Measurements from ENCODE around the gene SYT8.

SYT8 gene

GRCh38 chr11:1828542-1828941 lies 6.2 kb upstream of the SYT8 start:
- Histone ChIP-seq H3K36me3 (ENCODE audit: insufficient read depth, low read length) (no peaks in the 10 kb centered on the region), H3K27me3 (ENCODE audit: insufficient read depth, low read length) (no peaks in the 10 kb centered on the region; the same call in 1 of the 2 replicates), H3K9ac (ENCODE audit: low read length) (no peak overlapping the region), H3F3A (ENCODE audit: insufficient read depth, low read length) (no peaks in the 10 kb centered on the region), H3K9me2 (ENCODE audit: low read depth, low read length) (no peaks in the 10 kb centered on the region), H3K9me3 (ENCODE audit: low read length) (no peaks in the 10 kb centered on the region), H3K79me2 (ENCODE audit: insufficient read depth, low read length) (no peaks in the 10 kb centered on the region), H2AFZ (ENCODE audit: low read length) (no peak overlapping the region), H3K4me2 (ENCODE audit: low read length) (no peak overlapping the region), H4K20me1 (ENCODE audit: insufficient read depth, low read length) (no peaks in the 10 kb centered on the region), H3K4me1 (ENCODE audit: insufficient read depth, low read length, severe bottlenecking) (no peaks in the 10 kb centered on the region), H3K27ac (ENCODE audit: low read depth, low read length, poor library complexity, severe bottlenecking) (no peak overlapping the region), H3K4me3 (ENCODE audit: low read depth, low read length, poor library complexity, severe bottlenecking) (no peak overlapping the region)
- TF ChIP-seq CTCF (IDR thresholded peaks at IDR 0.05; ENCODE audit: low read length) (no peak), EZH2 (IDR thresholded peaks at IDR 0.05; ENCODE audit: borderline replicate concordance, low read length) (no peak)

GRCh38 chr11:1829039-1829820 lies 5.6 kb upstream of the SYT8 start:
- Histone ChIP-seq H3K9me2 (ENCODE audit: low read depth, low read length) (no peaks in the 10 kb centered on the region), H3K9ac (ENCODE audit: low read length) (no peak overlapping the region), H3K9me3 (ENCODE audit: low read length) (no peaks in the 10 kb centered on the region), H2AFZ (ENCODE audit: low read length) (no peak overlapping the region), H3K4me3 (ENCODE audit: low read depth, low read length, poor library complexity, severe bottlenecking) (no peak overlapping the region), H3K4me2 (ENCODE audit: low read length) (no peak overlapping the region), H3K36me3 (ENCODE audit: insufficient read depth, low read length) (no peaks in the 10 kb centered on the region), H3F3A (ENCODE audit: insufficient read depth, low read length) (no peaks in the 10 kb centered on the region), H3K27ac (ENCODE audit: low read depth, low read length, poor library complexity, severe bottlenecking) (no peak overlapping the region), H3K4me1 (ENCODE audit: insufficient read depth, low read length, severe bottlenecking) (no peaks in the 10 kb centered on the region), H3K79me2 (ENCODE audit: insufficient read depth, low read length) (no peaks in the 10 kb centered on the region), H4K20me1 (ENCODE audit: insufficient read depth, low read length) (no peaks in the 10 kb centered on the region), H3K27me3 (ENCODE audit: insufficient read depth, low read length) (no peaks in the 10 kb centered on the region; the same call in 1 of the 2 replicates)
- TF ChIP-seq CTCF (IDR thresholded peaks at IDR 0.05; ENCODE audit: low read length): no peak
- TF ChIP-seq EZH2 (IDR thresholded peaks at IDR 0.05; ENCODE audit: borderline replicate concordance, low read length): no peak

- no peak overlapping the region for H3K9ac ChIP-seq (ENCODE audit: low read length)
- no peaks in the 10 kb centered on the region for H3K9me2 ChIP-seq (ENCODE audit: low read depth, low read length)
- no peaks in the 10 kb centered on the region; the same call in 1 of the 2 replicates for H3K27me3 ChIP-seq (ENCODE audit: insufficient read depth, low read length)
- H3K27ac ChIP-seq (ENCODE audit: low read depth, low read length, poor library complexity, severe bottlenecking): no peak overlapping the region
- no peak overlapping the region for H3K4me2 ChIP-seq (ENCODE audit: low read length)
- H3K4me1 ChIP-seq (ENCODE audit: insufficient read depth, low read length, severe bottlenecking): no peaks in the 10 kb centered on the region
- no peak overlapping the region for H3K4me3 ChIP-seq (ENCODE audit: low read depth, low read length, poor library complexity, severe bottlenecking)
- H3F3A ChIP-seq (ENCODE audit: insufficient read depth, low read length): no peaks in the 10 kb centered on the region
- no peaks in the 10 kb centered on the region for H3K36me3 ChIP-seq (ENCODE audit: insufficient read depth, low read length)
- no peaks in the 10 kb centered on the region for H3K79me2 ChIP-seq (ENCODE audit: insufficient read depth, low read length)
- no peaks in the 10 kb centered on the region for H4K20me1 ChIP-seq (ENCODE audit: insufficient read depth, low read length)
- no peaks in the 10 kb centered on the region for H3K9me3 ChIP-seq (ENCODE audit: low read length)
- no peak overlapping the region for H2AFZ ChIP-seq (ENCODE audit: low read length)
- no peak for TF ChIP-seq EZH2 (IDR thresholded peaks at IDR 0.05; ENCODE audit: borderline replicate concordance, low read length)
- no peak for TF ChIP-seq CTCF (IDR thresholded peaks at IDR 0.05; ENCODE audit: low read length)
These were observed 4.8 kb upstream of the SYT8 start for GRCh38 chr11:1830004-1830321.

Data from OCI-LY1 (cell line).